Measurements from ENCODE around the gene AMDHD2. TPM values are rescaled to one million over a fixed set of nuclear protein-coding genes. Genes with fewer than 3 reads are reported as not detected.
"Not testable (repeated sequence)": the region's sequence is repeated elsewhere in the genome, so short reads cannot be mapped to it uniquely, and the experiment has no call there.

AMDHD2 gene
- total and polyA plus RNA-seq, 2 of the 8 experiments (the other 6 are each of a cell fraction or from before 2014, with no cell fraction given) = 43.0 to 54.6 TPM

- H2BK20ac ChIP-seq (ENCODE audit: low read length); H2AK5ac ChIP-seq (ENCODE audit: low read depth, low read length); H3K23ac ChIP-seq (ENCODE audit: insufficient read length); H4K91ac ChIP-seq (replicated peaks; ENCODE audit: insufficient read length, low read length); H4K20me1 ChIP-seq (replicated peaks in 1 of 2; ENCODE audit: control insufficient read depth in 1 of 2, insufficient read depth in 2 of 2, low read length in 2 of 2); CTCF ChIA-PET (ENCODE audit: partially characterized antibody); H3K4ac ChIP-seq (replicated peaks; ENCODE audit: insufficient read length, low read depth, low read length); H3K9ac ChIP-seq (replicated peaks in 1 of 4; ENCODE audit: extremely low read depth in 1 of 4, low read depth in 3 of 4, low read length in 3 of 4); H3K14ac ChIP-seq (ENCODE audit: insufficient read length); H2BK5ac ChIP-seq (ENCODE audit: low read depth, low read length); H4K5ac ChIP-seq (ENCODE audit: insufficient read length, low read depth, low read length); H3K36me3 ChIP-seq (ENCODE audit: control insufficient read depth in 2 of 4, insufficient read depth in 4 of 4, low read length in 3 of 4); H3K79me1 ChIP-seq (ENCODE audit: low read depth, low read length); H2BK15ac ChIP-seq (ENCODE audit: low read length); H2BK12ac ChIP-seq (ENCODE audit: low read depth, low read length); H3K4me3 ChIP-seq (ENCODE audit: extremely low read depth in 1 of 4, insufficient read depth in 2 of 4, low read depth in 3 of 4, low read length in 4 of 4); H2AFZ ChIP-seq (ENCODE audit: low read length); FAIRE-seq; H3K18ac ChIP-seq (ENCODE audit: extremely low read depth, low read length); H3K79me2 ChIP-seq (ENCODE audit: control insufficient read depth in 1 of 2, insufficient read depth in 2 of 2, low read length in 2 of 2); H3K4me1 ChIP-seq (replicated peaks in 1 of 4; ENCODE audit: control insufficient read depth in 3 of 4, insufficient read depth in 4 of 4, low read length in 3 of 4); H2BK120ac ChIP-seq (replicated peaks; ENCODE audit: low read depth, low read length); H3K23me2 ChIP-seq (ENCODE audit: low read depth, low read length); H3K4me2 ChIP-seq (ENCODE audit: insufficient read depth in 1 of 2, low read depth in 2 of 2, low read length in 2 of 2); H3K27me3 ChIP-seq (replicated peaks in 1 of 4; ENCODE audit: control insufficient read depth in 3 of 4, extremely low read depth in 1 of 4, insufficient read depth in 3 of 4, low read length in 3 of 4); H3K27ac ChIP-seq (ENCODE audit: low read depth, low read length); H3K9me3 ChIP-seq (ENCODE audit: insufficient read depth in 2 of 2, low read depth in 1 of 2, low read length in 1 of 2); H4K8ac ChIP-seq (ENCODE audit: extremely low read depth, insufficient read depth, low read length); H3K56ac ChIP-seq (replicated peaks; ENCODE audit: insufficient read length, low read depth, low read length): not testable (repeated sequence)
- POLR2A ChIA-PET (ENCODE audit: partially characterized antibody) = interaction anchor here (1.1 kb wide), 1 partner anchor 19 kb away, joined by 8 read pairs; no protein-coding TSS in a partner anchor
- 0 out of 2 replicates have a peak, but pooled peaks have one; percentile 54 for TF ChIP-seq JUND (IDR thresholded peaks at IDR 0.05; ENCODE audit: low read length)
- peak; percentile 97 for TF ChIP-seq CEBPB (IDR thresholded peaks at IDR 0.05; ENCODE audit: low read depth, low read length)
- TF ChIP-seq CTCF (IDR thresholded peaks at IDR 0.05; ENCODE audit: control extremely low read depth in 1 of 3, insufficient read depth in 1 of 3, low read depth in 1 of 3, low read length in 3 of 3) = peak in 1 of 3 experiments; percentile 21; a peak in 1 of 4 replicates
- TF ChIP-seq TEAD4 (IDR thresholded peaks at IDR 0.05; ENCODE audit: low read depth, low read length) = peak; percentile 82
- TF ChIP-seq ATF3 (IDR thresholded peaks at IDR 0.05; ENCODE audit: insufficient read depth, low read depth, low read length) = peak; percentile 82
- DNase-seq (ENCODE audit: low read depth in 1 of 2, low spot score in 2 of 2) = peak in 1 of 2 experiments; percentile 46
- 63% methylated on average over 8 of the region's 17 CpGs; no CpG with 5 or more reads in 1 of the 2 experiments for WGBS, 2 experiments (ENCODE audit: extremely low coverage in 1 of 2, insufficient coverage in 1 of 2, insufficient read length in 1 of 2, insufficient replicate concordance in 2 of 2, low coverage in 1 of 2, low lambda C conversion rate in 2 of 2, missing lambda C conversion rate in 1 of 2)
Observed at GRCh38 chr16:2551420-2551889, 31.3 kb downstream of the AMDHD2 start.

Data from H1 (cell line).